Measurements from ENCODE around the gene NDRG3. TPM values are rescaled to one million over a fixed set of nuclear protein-coding genes. Genes with fewer than 3 reads are reported as not detected.

Gene NDRG3
- total and polyA plus RNA-seq, 2 of the 8 experiments (the other 6 are each of a cell fraction or from before 2014, with no cell fraction given) = 25.7 to 32.3 TPM

DNA sequence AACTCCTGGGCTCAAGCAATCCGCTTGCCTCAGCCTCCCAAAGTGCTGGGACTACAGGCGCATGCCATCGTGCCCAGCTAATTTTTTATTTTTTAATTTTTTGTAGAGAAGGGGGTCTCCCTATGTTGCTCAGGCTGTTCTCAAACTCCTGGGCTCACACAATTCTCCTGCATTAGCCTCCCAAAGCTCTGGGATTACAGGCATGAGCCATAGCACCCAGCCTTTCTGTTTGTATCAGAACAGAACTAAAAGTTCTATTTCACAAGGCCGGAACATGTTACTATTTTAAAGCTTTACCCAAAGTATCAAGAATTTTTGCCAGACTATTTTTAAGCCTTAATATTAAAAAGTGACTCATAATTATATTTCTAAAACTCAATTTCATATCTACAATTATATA lies 42.4 kb downstream of the NDRG3 start:
- H2AK5ac ChIP-seq (ENCODE audit: low read depth, low read length) = no peak overlapping the region
- H3K14ac ChIP-seq (ENCODE audit: insufficient read length) = no peak overlapping the region
- H2BK12ac ChIP-seq (ENCODE audit: low read depth, low read length) = no peak overlapping the region
- no peaks in the 10 kb centered on the region for H3K27me3 ChIP-seq (replicated peaks in 1 of 4; ENCODE audit: control insufficient read depth in 3 of 4, extremely low read depth in 1 of 4, insufficient read depth in 3 of 4, low read length in 3 of 4)
- H4K91ac ChIP-seq (replicated peaks; ENCODE audit: insufficient read length, low read length) = no peak overlapping the region
- no peak overlapping the region for H3K27ac ChIP-seq (ENCODE audit: low read depth, low read length)
- FAIRE-seq (no peak), DNase-seq (ENCODE audit: low read depth in 1 of 2, low spot score in 2 of 2) (no peak)
- H3K9ac ChIP-seq (replicated peaks in 1 of 4; ENCODE audit: extremely low read depth in 1 of 4, low read depth in 3 of 4, low read length in 3 of 4) = no peak overlapping the region
- no peak overlapping the region for H3K56ac ChIP-seq (replicated peaks; ENCODE audit: insufficient read length, low read depth, low read length)
- H3K23me2 ChIP-seq (ENCODE audit: low read depth, low read length) = no peaks in the 10 kb centered on the region; the same call in 1 of the 2 replicates
- H3K23ac ChIP-seq (ENCODE audit: insufficient read length) = no peak overlapping the region
- H3K18ac ChIP-seq (ENCODE audit: extremely low read depth, low read length) = no peak overlapping the region
- ChIA-PET POLR2A (ENCODE audit: partially characterized antibody) (interaction anchor here (0.8 kb wide), 1 partner anchor 26 kb away, joined by 4 read pairs; no protein-coding TSS in a partner anchor), CTCF (ENCODE audit: partially characterized antibody) (interaction anchor here (1.0 kb wide), 1 partner anchor 291 kb away, joined by 3 read pairs; no protein-coding TSS in a partner anchor)
- no peak overlapping the region for H3K4ac ChIP-seq (replicated peaks; ENCODE audit: insufficient read length, low read depth, low read length)
- H2BK120ac ChIP-seq (replicated peaks; ENCODE audit: low read depth, low read length) = no peak overlapping the region
- no peaks in the 10 kb centered on the region for H3K9me3 ChIP-seq (ENCODE audit: insufficient read depth in 2 of 2, low read depth in 1 of 2, low read length in 1 of 2)
- peaks cover 0 to 12% (median 2%) of the 10 kb centered on the region in 4 experiments; a peak in 2 of 7 replicates for H3K4me1 ChIP-seq (replicated peaks in 1 of 4; ENCODE audit: control insufficient read depth in 3 of 4, insufficient read depth in 4 of 4, low read length in 3 of 4)
- no peaks in the 10 kb centered on the region for H3K79me2 ChIP-seq (ENCODE audit: control insufficient read depth in 1 of 2, insufficient read depth in 2 of 2, low read length in 2 of 2)
- H2BK20ac ChIP-seq (ENCODE audit: low read length) = no peak overlapping the region
- H3K4me2 ChIP-seq (ENCODE audit: insufficient read depth in 1 of 2, low read depth in 2 of 2, low read length in 2 of 2) = no peak overlapping the region
- H3K36me3 ChIP-seq (ENCODE audit: control insufficient read depth in 2 of 4, insufficient read depth in 4 of 4, low read length in 3 of 4) = no peaks in the 10 kb centered on the region
- no peak overlapping the region for H2AFZ ChIP-seq (ENCODE audit: low read length)
- no peak overlapping the region for H4K5ac ChIP-seq (ENCODE audit: insufficient read length, low read depth, low read length)
- no peaks in the 10 kb centered on the region for H4K20me1 ChIP-seq (replicated peaks in 1 of 2; ENCODE audit: control insufficient read depth in 1 of 2, insufficient read depth in 2 of 2, low read length in 2 of 2)
- no peak overlapping the region for H3K4me3 ChIP-seq (ENCODE audit: extremely low read depth in 1 of 4, insufficient read depth in 2 of 4, low read depth in 3 of 4, low read length in 4 of 4)
- H2BK15ac ChIP-seq (ENCODE audit: low read length) = no peak overlapping the region
- H4K8ac ChIP-seq (ENCODE audit: extremely low read depth, insufficient read depth, low read length) = no peak overlapping the region
- no peak overlapping the region for H2BK5ac ChIP-seq (ENCODE audit: low read depth, low read length)
- WGBS, 2 experiments (ENCODE audit: extremely low coverage in 1 of 2, insufficient coverage in 1 of 2, insufficient read length in 1 of 2, insufficient replicate concordance in 2 of 2, low coverage in 1 of 2, low lambda C conversion rate in 2 of 2, missing lambda C conversion rate in 1 of 2) = 95% methylated on average over 4 of the region's 4 CpGs; no CpG with 5 or more reads in 1 of the 2 experiments
- no peaks in the 10 kb centered on the region for H3K79me1 ChIP-seq (ENCODE audit: low read depth, low read length)
- TF ChIP-seq JUND (IDR thresholded peaks at IDR 0.05; ENCODE audit: low read length) = no peak
- no peak for TF ChIP-seq KDM5A (IDR thresholded peaks at IDR 0.05; ENCODE audit: low read length)
- TF ChIP-seq SAP30 (IDR thresholded peaks at IDR 0.05; ENCODE audit: insufficient read depth, insufficient replicate concordance, low read length) = no peak
- TF ChIP-seq, protein P1, sequence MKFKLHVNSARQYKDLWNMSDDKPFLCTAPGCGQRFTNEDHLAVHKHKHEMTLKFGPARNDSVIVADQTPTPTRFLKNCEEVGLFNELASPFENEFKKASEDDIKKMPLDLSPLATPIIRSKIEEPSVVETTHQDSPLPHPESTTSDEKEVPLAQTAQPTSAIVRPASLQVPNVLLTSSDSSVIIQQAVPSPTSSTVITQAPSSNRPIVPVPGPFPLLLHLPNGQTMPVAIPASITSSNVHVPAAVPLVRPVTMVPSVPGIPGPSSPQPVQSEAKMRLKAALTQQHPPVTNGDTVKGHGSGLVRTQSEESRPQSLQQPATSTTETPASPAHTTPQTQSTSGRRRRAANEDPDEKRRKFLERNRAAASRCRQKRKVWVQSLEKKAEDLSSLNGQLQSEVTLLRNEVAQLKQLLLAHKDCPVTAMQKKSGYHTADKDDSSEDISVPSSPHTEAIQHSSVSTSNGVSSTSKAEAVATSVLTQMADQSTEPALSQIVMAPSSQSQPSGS (IDR thresholded peaks at IDR 0.05; ENCODE audit: low read length) = no peak
- no peak for TF ChIP-seq ZNF274 (IDR thresholded peaks at IDR 0.05; ENCODE audit: borderline replicate concordance, extremely low read depth, low read length)
- TF ChIP-seq CBX8 (IDR thresholded peaks at IDR 0.05; ENCODE audit: borderline replicate concordance, low read depth, low read length) = no peak
- TF ChIP-seq CREB1 (IDR thresholded peaks at IDR 0.05) = no peak
- TF ChIP-seq BCL11A (IDR thresholded peaks at IDR 0.05; ENCODE audit: low read depth in 2 of 2, low read length in 2 of 2) = no peak
- TF ChIP-seq KDM1A (IDR thresholded peaks at IDR 0.05; ENCODE audit: borderline replicate concordance, low read length) = no peak
- no peak for TF ChIP-seq MAFK (IDR thresholded peaks at IDR 0.05; ENCODE audit: low read depth, low read length)
- no peak for TF ChIP-seq EP300 (IDR thresholded peaks at IDR 0.05; ENCODE audit: borderline replicate concordance in 1 of 2, low read depth in 2 of 2, low read length in 2 of 2)
- no peak for TF ChIP-seq YY1 (IDR thresholded peaks at IDR 0.05; ENCODE audit: low read depth, low read length)

Measured in H1 (cell line).